Pancreas (tissue), 10 donors: ENCODE measurements around the gene TMEM144. TPM values are rescaled to one million over a fixed set of nuclear protein-coding genes. Genes with fewer than 3 reads are reported as not detected.

ENCODE experiments used
- ATAC-seq, 4 donors: fragments of 200-7000 bp; cut with Tn5 transposase; one replicate each; pipeline versions ENCODE4 v1.8.0 to v1.9.1; 2020; ENCODE audit warnings: mild to moderate bottlenecking in 4 of 4, moderate library complexity in 4 of 4
- DNase-seq, 6 donors: peaks; one replicate each; pipeline ENCODE4 v3.0.0-alpha.2; 2020
- FAIRE-seq: peaks from 2 replicates; lab custom pipeline; 2012; peaks lifted over from hg19 to GRCh38; lab: Jason Lieb, UNC
- H3K27ac ChIP-seq, 4 donors: fragments of 200-600 bp; sonication (generic); 1 replicate in 3 of 4; 2 replicates in 1 of 4; pipeline versions ENCODE4 v1.5.0 to v1.8.0; 2020
- H3K27me3 ChIP-seq, 4 donors: fragments of 200-600 bp; one replicate each; pipeline ENCODE4 v1.8.0; 2021
- H3K36me3 ChIP-seq, 3 donors: fragments of 200-600 bp; sonication (generic) in 1 of 3; one replicate each; pipeline versions ENCODE4 v1.5.0 to v1.8.0; 2020 to 2021
- H3K4me1 ChIP-seq, 3 donors: fragments of 200-600 bp; one replicate each; pipeline ENCODE4 v1.8.0; 2021
- H3K4me3 ChIP-seq, 4 donors: fragments of 200-600 bp; sonication (generic) in 2 of 4; one replicate each; pipeline versions ENCODE4 v1.5.0 to v1.8.0; 2020 to 2021
- H3K9me3 ChIP-seq, 4 donors: fragments of 200-600 bp; one replicate each; pipeline ENCODE4 v1.8.0; 2021
- WGBS, 2 donors: extraction: QIAGEN DNeasy Blood & Tissue Kit; methylation state at CpG; one replicate each; pipeline ENCODE4 v1.1.7; 2013; 5-methylcytosine and 5-hydroxymethylcytosine counted together
- intact Hi-C, 3 donors: fragments of 100-400 bp; cut with DNase I; formaldehyde crosslinking; loops; one replicate each; pipeline versions ENCODE4 v1.11.1 to v1.14.2; 2022
- polyA plus RNA-seq, 2 donors: library from polyadenylated mRNA; stranded (reverse); fragments of 200-250 nt; gene quantifications; one replicate each; pipeline ENCODE4 v1.2.3, GENCODE V29; 2013
- total RNA-seq, 6 donors: library from RNA; stranded (reverse); fragmentation: NEBNext Ultra II Directional in 4 of 6; extraction: Animal tissue kit (Norgen Biotek cat#: 25700) in 4 of 6; gene quantifications; one replicate each; pipeline versions ENCODE4 v1.2.1 to v1.2.4, GENCODE V29; 2021 to 2023
- TF ChIP-seq, protein P1 (sequence below), 4 donors: fragments of 200-600 bp; sonication (generic) in 3 of 4; IDR thresholded peaks; one replicate each; pipeline versions ENCODE4 v1.5.0 to v1.8.0; 2021; ENCODE audit warnings: antibody characterized with exemption in 4 of 4
- donor health status: healthy with polysubstance abuse.
- donor health status: DM: no; HTN: no; CAD: no; lungs with moderate emphysema.
- donor health status: DM: no; HTN: no; CAD: no.
- donor health status: control.
- donor health status: control.
- donor health status: Bipolar disorder and iron deficiency.
- donor health status: DM: yes; HTN: yes; CAD: no.
- donor health status: DM: no; HTN: no; CAD: no.
- donor health status: DM: no; HTN: no; CAD: no.
- donor health status: DM: yes; HTN: yes; CAD: no.

The TMEM144 gene
- 10 to 100 TPM in 2 of 6 donors, 1 to 10 TPM in 4; 5.1 to 10.1 (median 8.6) TPM for total RNA-seq
- 1 to 10 TPM; 2.4 to 3.1 TPM for polyA plus RNA-seq

DNA sequence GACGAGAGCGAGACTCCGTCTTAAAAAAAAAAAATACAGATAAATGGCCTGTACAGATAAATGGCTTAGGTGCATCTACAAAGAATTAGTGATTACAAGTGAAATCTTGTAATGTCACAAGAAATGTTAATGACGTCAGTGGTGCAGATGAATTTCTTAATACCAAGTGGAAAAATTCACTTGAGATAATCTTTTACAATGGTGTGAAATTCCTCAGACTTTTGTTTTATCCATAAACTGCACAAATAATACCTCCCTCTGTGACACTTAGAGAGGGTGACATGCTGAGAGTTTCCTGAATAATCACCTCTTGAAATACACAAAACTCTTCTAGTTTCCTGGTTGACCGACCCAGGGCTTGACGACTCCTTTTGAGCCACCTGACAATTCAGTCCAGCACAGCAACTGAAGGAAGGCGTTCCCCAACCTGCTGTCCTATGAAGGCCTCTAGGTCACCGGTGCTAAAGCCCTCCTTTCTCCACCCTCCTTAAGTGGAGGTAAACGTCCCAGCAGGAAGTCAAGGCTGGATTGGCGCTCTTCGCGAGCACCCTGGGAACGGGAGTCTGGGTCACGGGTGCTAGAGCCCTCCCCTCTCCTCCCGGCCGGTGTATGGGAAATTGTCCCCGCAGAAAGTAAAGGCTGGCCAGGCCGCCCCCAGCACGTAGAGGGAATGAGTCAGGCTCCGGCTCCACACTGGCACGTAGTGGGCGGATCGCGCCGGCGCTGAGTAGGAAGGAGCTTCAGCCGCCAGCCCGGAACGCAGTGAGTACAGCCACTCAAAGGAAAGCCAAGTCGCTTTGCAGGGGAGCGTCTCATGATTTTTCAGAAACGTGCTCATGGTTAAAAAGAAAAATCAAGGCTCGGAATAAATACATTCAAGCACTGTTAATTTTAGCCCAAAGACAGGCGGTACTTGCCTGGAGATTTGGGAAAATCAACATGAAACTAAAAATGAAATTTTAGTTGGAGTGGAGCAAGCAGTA is at the start of gene TMEM144:
TMEM144 (plus strand) TSS at position 662 of the 983 bp plus-strand sequence. CDS start 2,182 bp downstream, outside the sequence.
- FAIRE-seq: peak; percentile 78
- H3K4me3 ChIP-seq: peak within 1 kb of the TSS; percentile 16 to 41 (median 30)
- H3K4me1 ChIP-seq: peaks cover 0 to 10% (median 8%) of the 10 kb centered on the region in 3 donors
- no peaks in the 10 kb centered on the region for H3K9me3 ChIP-seq
- DNase-seq: peak; percentile 92 to 94 (median 93)
- no peaks in the 10 kb centered on the region for H3K36me3 ChIP-seq
- peak within 1 kb of the TSS; percentile 81 to 94 (median 92) for H3K27ac ChIP-seq
- TF ChIP-seq, protein P1, sequence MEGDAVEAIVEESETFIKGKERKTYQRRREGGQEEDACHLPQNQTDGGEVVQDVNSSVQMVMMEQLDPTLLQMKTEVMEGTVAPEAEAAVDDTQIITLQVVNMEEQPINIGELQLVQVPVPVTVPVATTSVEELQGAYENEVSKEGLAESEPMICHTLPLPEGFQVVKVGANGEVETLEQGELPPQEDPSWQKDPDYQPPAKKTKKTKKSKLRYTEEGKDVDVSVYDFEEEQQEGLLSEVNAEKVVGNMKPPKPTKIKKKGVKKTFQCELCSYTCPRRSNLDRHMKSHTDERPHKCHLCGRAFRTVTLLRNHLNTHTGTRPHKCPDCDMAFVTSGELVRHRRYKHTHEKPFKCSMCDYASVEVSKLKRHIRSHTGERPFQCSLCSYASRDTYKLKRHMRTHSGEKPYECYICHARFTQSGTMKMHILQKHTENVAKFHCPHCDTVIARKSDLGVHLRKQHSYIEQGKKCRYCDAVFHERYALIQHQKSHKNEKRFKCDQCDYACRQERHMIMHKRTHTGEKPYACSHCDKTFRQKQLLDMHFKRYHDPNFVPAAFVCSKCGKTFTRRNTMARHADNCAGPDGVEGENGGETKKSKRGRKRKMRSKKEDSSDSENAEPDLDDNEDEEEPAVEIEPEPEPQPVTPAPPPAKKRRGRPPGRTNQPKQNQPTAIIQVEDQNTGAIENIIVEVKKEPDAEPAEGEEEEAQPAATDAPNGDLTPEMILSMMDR (IDR thresholded peaks at IDR 0.05): no peak
- ATAC-seq: peak; percentile 95 to 97 (median 96)
- WGBS, 2 donors: 7 to 8% methylated on average over 34 of the region's 34 CpGs
- H3K27me3 ChIP-seq: no peaks in the 10 kb centered on the region
- intact Hi-C loops: no loop called here

DNA sequence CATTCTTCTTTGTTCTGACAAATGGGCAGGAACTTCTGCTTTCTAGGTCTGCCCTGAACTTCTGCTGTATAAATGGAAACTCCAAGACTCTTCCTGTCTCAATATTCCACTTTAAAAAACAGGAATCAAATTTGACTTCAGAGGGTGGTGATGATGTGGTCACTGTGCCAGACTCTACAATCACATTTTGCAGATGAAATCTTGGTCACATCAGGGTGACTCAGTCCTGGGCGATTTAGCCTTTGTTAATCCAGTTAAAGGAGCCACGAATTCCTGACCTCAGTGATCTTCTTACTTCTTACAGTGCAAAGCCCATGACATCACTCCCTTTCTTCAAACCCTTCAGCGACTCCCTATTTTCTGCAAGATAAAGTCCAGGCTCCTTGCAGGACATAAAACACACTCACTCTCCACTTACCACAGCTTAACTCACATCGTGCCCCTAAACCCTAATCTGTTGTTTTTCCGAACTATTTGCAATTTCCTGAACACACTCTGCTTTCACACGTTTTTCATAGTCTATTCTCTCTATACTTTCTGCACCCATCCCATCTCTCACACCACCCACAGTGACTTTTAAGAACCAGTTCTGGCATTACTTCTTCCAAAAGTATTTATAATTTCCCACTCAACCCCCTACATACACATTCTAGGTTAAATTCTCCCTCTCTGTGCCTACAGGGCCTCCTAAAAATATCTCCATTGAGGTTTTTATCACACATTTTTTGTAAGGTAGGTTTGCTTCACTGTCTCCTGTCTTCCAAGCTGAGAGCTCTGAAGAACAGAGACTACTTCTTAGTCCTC is 48.5 kb upstream of the TMEM144 start:
- H3K4me3 ChIP-seq: no peak overlapping the region
- H3K27me3 ChIP-seq: no peaks in the 10 kb centered on the region
- no peak for FAIRE-seq
- ATAC-seq: peak in 3 of 4 donors; percentile 60 to 83 (median 68)
- no peaks in the 10 kb centered on the region for H3K9me3 ChIP-seq
- TF ChIP-seq, protein P1 (IDR thresholded peaks at IDR 0.05): no peak
- H3K27ac ChIP-seq: peak overlapping the region in 1 of 4 donors; percentile 39
- peaks cover 0 to 13% (median 7%) of the 10 kb centered on the region in 3 donors for H3K4me1 ChIP-seq
- DNase-seq: no peak
- 54 to 63% methylated on average over 6 of the region's 6 CpGs for WGBS, 2 donors
- intact Hi-C loops: no loop called here
- H3K36me3 ChIP-seq: no peaks in the 10 kb centered on the region

DNA sequence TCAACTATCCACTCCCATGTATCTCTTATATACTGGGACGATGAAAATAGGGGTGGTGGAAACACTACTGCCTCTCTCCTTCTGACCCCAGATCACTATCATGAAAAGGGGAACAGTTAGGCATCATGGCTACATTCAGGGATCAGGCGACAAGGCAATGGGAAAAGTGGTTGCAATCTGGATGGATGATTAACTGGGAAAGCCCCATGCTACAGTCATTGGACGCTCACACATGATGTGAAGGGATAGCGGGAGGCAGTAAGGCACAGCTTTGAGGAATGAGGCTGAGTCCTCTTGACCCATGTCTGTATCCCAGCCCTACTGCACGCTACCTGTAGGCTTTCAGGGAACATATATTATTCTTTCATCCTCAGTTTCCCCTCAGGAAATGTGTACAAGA is 47.7 kb upstream of the TMEM144 start:
- Histone ChIP-seq H3K36me3 (no peaks in the 10 kb centered on the region), H3K4me1 (peaks cover 0 to 13% (median under 1%) of the 10 kb centered on the region in 3 donors), H3K4me3 (no peak overlapping the region), H3K27me3 (no peaks in the 10 kb centered on the region), H3K27ac (no peak overlapping the region), H3K9me3 (no peaks in the 10 kb centered on the region)
- intact Hi-C loops: no loop called here
- WGBS, 2 donors: 83 to 87% methylated on average over 5 of the region's 5 CpGs
- DNase-seq: no peak
- TF ChIP-seq, protein P1 (IDR thresholded peaks at IDR 0.05): no peak
- peak in 2 of 4 donors; percentile 32 to 46 for ATAC-seq
- FAIRE-seq: no peak

DNA sequence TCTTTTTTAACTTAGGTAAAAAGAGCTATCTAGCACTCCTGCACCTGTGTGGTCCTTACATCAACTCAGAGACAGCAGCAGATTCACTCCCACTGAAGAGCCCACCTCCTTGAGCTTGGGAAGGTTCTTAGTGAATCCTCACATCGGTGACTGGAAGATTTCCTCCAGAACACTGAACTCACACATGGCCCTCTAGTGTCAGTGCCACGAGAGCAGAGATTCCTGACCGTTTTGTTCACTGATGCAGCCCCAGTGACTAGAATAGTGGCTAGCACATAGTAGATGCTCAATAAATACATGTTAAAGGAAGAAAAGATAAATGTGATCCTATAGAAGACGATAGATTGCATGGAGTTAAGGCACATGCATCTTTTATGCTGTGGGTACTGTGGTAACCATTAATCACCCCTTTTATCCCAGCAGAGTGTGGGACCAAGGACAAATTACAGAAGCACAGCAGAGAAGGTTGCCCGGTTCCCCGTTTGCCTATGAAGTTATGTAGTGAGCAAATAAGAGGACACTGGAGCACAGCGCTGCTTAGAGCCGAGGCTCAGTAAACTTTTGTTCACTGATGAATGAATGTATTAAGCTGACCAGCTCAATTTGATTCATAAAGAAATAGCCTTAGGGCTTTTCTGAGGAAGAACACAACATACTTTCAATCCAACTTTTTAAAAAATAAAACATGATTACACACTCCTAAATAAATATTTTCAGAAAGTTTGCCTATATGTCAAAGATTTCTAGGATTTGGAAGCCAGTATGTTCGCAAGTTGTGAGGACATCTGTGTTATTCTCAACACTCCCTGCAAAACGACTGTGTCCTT is 46.1 kb upstream of the TMEM144 start:
- no peak for DNase-seq
- 40% methylated on average over 10 of the region's 10 CpGs for WGBS, 2 donors
- H3K9me3 ChIP-seq: no peaks in the 10 kb centered on the region
- ATAC-seq: peak in 2 of 4 donors; percentile 25 to 40
- intact Hi-C loops: no loop called here
- H3K4me1 ChIP-seq: peaks cover 0 to 9% (median 0%) of the 10 kb centered on the region in 3 donors
- H3K36me3 ChIP-seq: no peaks in the 10 kb centered on the region
- TF ChIP-seq, protein P1 (IDR thresholded peaks at IDR 0.05): no peak
- H3K27me3 ChIP-seq: no peaks in the 10 kb centered on the region
- no peak for FAIRE-seq
- no peak overlapping the region for H3K4me3 ChIP-seq
- H3K27ac ChIP-seq: no peak overlapping the region
